ENCODE results near the gene PTPRE. TPM values are rescaled to one million over a fixed set of nuclear protein-coding genes. Genes with fewer than 3 reads are reported as not detected.

PTPRE gene
- total and polyA plus RNA-seq, 2 of the 4 experiments (the other 2 are of a cell fraction): 0.34 to 0.54 TPM

DNA sequence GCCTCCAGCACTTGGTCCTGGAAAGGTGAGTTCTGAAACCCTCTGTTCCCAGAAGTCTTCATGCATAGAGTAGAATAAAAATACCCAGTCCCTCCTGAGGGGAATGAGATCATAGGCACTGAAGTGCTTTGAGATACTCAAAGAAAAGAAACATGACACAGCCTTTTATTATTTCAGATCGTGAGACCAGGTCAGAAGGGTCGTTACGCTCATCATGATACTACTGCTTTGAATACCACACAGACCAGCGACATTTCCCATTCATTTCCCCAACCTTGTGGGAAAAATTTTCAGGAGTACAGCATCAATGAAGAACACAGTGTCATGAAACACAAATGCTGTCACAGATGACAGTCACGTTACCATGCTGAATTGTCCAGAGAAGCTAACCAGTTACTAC is 29.2 kb upstream of the PTPRE start:
- Histone ChIP-seq H3K9me1 (ENCODE audit: insufficient read depth, low read length) (no peaks in the 10 kb centered on the region), H3K4me1 (ENCODE audit: control insufficient read depth, insufficient read depth, low read length) (no peaks in the 10 kb centered on the region), H2BK120ac (ENCODE audit: low read depth, low read length) (no peak overlapping the region), H3K4ac (ENCODE audit: low read depth, low read length) (no peak overlapping the region), H3K4me2 (ENCODE audit: low read depth, low read length) (no peak overlapping the region), H3K9me3 (ENCODE audit: control insufficient read depth, insufficient read depth, low read length) (no peaks in the 10 kb centered on the region), H2AFZ (replicated peaks; ENCODE audit: low read length, poor library complexity) (no peak overlapping the region), H3K9ac (ENCODE audit: low read depth, low read length) (no peak overlapping the region), H2BK5ac (ENCODE audit: low read depth, low read length, poor library complexity, severe bottlenecking) (no peak overlapping the region), H3K23ac (ENCODE audit: low read depth, low read length) (no peak overlapping the region), H3K27me3 (ENCODE audit: control insufficient read depth, insufficient read depth, low read length) (no peaks in the 10 kb centered on the region; the same call in 1 of the 2 replicates), H2AK9ac (replicated peaks; ENCODE audit: low read depth, low read length, poor library complexity) (no peak overlapping the region), H2BK20ac (ENCODE audit: low read depth, low read length) (no peak overlapping the region), H4K91ac (ENCODE audit: insufficient read depth, low read depth, low read length) (no peak overlapping the region), H2BK15ac (ENCODE audit: low read depth, low read length) (no peak overlapping the region), H3K18ac (ENCODE audit: low read depth, low read length) (no peak overlapping the region), H3K36me3 (ENCODE audit: control insufficient read depth, insufficient read depth, low read length) (no peaks in the 10 kb centered on the region), H4K8ac (ENCODE audit: low read depth in 2 of 2, low read length in 2 of 2) (no peak overlapping the region), H3K14ac (replicated peaks; ENCODE audit: low read depth, low read length) (no peak overlapping the region), H3K27ac (ENCODE audit: insufficient read depth, low read length) (no peak overlapping the region), H3K4me3 (ENCODE audit: insufficient read depth, low read depth, low read length) (no peak overlapping the region), H2AK5ac (ENCODE audit: low read depth, low read length) (no peak overlapping the region), H4K20me1 (ENCODE audit: insufficient read depth, low read length) (no peaks in the 10 kb centered on the region), H3K79me1 (ENCODE audit: low read depth in 1 of 2, low read length in 2 of 2) (no peaks in the 10 kb centered on the region), H3K56ac (ENCODE audit: extremely low read depth, insufficient read depth, low read length) (no peak overlapping the region), H4K5ac (ENCODE audit: low read depth, low read length) (no peak overlapping the region)
- POLR2A ChIA-PET (ENCODE audit: unreplicated experiment): no interaction called here
- CTCF ChIA-PET: no interaction called here
- intact Hi-C loops (cut with micrococcal nuclease): no loop called here
- DNase-seq (no peak), ATAC-seq (ENCODE audit: low read depth) (no peak)
- BruUV-seq (replicated peaks): no TSS peak
- 53% methylated on average over 4 of the region's 5 CpGs; no CpG with 5 or more reads in 1 of the 2 experiments for WGBS, 2 experiments (ENCODE audit: extremely low coverage in 2 of 2, insufficient read length in 1 of 2)
- dilution Hi-C loops (cut with HindIII; ENCODE audit: low sequenced_read_pairs, unreplicated experiment): no loop called here
- in situ Hi-C loops (cut with MboI; ENCODE audit: low sequenced_read_pairs): no loop called here
- TF ChIP-seq RAD21 (IDR thresholded peaks at IDR 0.05; ENCODE audit: low read length) (no peak), FOS (IDR thresholded peaks at IDR 0.05; ENCODE audit: low read depth, low read length) (no peak), MAZ (IDR thresholded peaks at IDR 0.05; ENCODE audit: borderline replicate concordance, low read depth, low read length) (no peak), SMC3 (IDR thresholded peaks at IDR 0.05; ENCODE audit: low read depth, low read length) (no peak), BHLHE40 (IDR thresholded peaks at IDR 0.05; ENCODE audit: low read depth, low read length) (no peak), MXI1 (IDR thresholded peaks at IDR 0.05; ENCODE audit: borderline replicate concordance, low read depth, low read length) (no peak), RFX5 (IDR thresholded peaks at IDR 0.05; ENCODE audit: low read depth, low read length) (no peak), MAFK (IDR thresholded peaks at IDR 0.05; ENCODE audit: low read depth, low read length) (no peak), CEBPB (IDR thresholded peaks at IDR 0.05; ENCODE audit: low read depth, low read length) (no peak), NFE2L2 (IDR thresholded peaks at IDR 0.05; ENCODE audit: low read depth, low read length) (no peak), POLR2A (IDR thresholded peaks at IDR 0.05; ENCODE audit: low read depth, low read length) (no peak)
- TF ChIP-seq, protein P1, sequence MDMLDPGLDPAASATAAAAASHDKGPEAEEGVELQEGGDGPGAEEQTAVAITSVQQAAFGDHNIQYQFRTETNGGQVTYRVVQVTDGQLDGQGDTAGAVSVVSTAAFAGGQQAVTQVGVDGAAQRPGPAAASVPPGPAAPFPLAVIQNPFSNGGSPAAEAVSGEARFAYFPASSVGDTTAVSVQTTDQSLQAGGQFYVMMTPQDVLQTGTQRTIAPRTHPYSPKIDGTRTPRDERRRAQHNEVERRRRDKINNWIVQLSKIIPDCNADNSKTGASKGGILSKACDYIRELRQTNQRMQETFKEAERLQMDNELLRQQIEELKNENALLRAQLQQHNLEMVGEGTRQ (IDR thresholded peaks at IDR 0.05; ENCODE audit: low read depth, low read length): no peak
- TF ChIP-seq, protein P2, sequence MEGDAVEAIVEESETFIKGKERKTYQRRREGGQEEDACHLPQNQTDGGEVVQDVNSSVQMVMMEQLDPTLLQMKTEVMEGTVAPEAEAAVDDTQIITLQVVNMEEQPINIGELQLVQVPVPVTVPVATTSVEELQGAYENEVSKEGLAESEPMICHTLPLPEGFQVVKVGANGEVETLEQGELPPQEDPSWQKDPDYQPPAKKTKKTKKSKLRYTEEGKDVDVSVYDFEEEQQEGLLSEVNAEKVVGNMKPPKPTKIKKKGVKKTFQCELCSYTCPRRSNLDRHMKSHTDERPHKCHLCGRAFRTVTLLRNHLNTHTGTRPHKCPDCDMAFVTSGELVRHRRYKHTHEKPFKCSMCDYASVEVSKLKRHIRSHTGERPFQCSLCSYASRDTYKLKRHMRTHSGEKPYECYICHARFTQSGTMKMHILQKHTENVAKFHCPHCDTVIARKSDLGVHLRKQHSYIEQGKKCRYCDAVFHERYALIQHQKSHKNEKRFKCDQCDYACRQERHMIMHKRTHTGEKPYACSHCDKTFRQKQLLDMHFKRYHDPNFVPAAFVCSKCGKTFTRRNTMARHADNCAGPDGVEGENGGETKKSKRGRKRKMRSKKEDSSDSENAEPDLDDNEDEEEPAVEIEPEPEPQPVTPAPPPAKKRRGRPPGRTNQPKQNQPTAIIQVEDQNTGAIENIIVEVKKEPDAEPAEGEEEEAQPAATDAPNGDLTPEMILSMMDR (conservative IDR thresholded peaks at IDR 0.05; ENCODE audit: low read depth, low read length): no peak
- TF ChIP-seq, protein P3, sequence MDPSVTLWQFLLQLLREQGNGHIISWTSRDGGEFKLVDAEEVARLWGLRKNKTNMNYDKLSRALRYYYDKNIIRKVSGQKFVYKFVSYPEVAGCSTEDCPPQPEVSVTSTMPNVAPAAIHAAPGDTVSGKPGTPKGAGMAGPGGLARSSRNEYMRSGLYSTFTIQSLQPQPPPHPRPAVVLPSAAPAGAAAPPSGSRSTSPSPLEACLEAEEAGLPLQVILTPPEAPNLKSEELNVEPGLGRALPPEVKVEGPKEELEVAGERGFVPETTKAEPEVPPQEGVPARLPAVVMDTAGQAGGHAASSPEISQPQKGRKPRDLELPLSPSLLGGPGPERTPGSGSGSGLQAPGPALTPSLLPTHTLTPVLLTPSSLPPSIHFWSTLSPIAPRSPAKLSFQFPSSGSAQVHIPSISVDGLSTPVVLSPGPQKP (IDR thresholded peaks at IDR 0.05; ENCODE audit: borderline replicate concordance, low read depth, low read length): no peak
